ENCODE measurements around the gene DVL2.

GRCh38 chr17:7183433-7184090 is 50.8 kb downstream of the DVL2 start:
- TF ChIP-seq CTCF (IDR thresholded peaks at IDR 0.05; ENCODE audit: insufficient read depth, low read length): no peak
- TF ChIP-seq, protein P1, sequence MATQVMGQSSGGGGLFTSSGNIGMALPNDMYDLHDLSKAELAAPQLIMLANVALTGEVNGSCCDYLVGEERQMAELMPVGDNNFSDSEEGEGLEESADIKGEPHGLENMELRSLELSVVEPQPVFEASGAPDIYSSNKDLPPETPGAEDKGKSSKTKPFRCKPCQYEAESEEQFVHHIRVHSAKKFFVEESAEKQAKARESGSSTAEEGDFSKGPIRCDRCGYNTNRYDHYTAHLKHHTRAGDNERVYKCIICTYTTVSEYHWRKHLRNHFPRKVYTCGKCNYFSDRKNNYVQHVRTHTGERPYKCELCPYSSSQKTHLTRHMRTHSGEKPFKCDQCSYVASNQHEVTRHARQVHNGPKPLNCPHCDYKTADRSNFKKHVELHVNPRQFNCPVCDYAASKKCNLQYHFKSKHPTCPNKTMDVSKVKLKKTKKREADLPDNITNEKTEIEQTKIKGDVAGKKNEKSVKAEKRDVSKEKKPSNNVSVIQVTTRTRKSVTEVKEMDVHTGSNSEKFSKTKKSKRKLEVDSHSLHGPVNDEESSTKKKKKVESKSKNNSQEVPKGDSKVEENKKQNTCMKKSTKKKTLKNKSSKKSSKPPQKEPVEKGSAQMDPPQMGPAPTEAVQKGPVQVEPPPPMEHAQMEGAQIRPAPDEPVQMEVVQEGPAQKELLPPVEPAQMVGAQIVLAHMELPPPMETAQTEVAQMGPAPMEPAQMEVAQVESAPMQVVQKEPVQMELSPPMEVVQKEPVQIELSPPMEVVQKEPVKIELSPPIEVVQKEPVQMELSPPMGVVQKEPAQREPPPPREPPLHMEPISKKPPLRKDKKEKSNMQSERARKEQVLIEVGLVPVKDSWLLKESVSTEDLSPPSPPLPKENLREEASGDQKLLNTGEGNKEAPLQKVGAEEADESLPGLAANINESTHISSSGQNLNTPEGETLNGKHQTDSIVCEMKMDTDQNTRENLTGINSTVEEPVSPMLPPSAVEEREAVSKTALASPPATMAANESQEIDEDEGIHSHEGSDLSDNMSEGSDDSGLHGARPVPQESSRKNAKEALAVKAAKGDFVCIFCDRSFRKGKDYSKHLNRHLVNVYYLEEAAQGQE (IDR thresholded peaks at IDR 0.05; ENCODE audit: insufficient replicate concordance, low read depth): no peak

All from HL-60 (cell line).